HG02610 (cell line): ENCODE measurements around the gene PAM16.

Source experiments
- ATAC-seq: cut with Tn5 transposase; IDR thresholded peaks from one replicate; pipeline ENCODE4 v1.9.1; 2021; ENCODE audit warnings: mild to moderate bottlenecking, moderate library complexity; ENCODE audit not compliant: unreplicated experiment

PAM16 gene

GRCh38 chr16:4384509-4384942 is 33.4 kb upstream of the PAM16 start:
- ATAC-seq = no peak

- no peak for ATAC-seq
Observed at GRCh38 chr16:4383591-4384444, 32.7 kb upstream of the PAM16 start.

- no peak for ATAC-seq
Observed at GRCh38 chr16:4382795-4383357, 31.8 kb upstream of the PAM16 start.

GRCh38 chr16:4381935-4382794 is 31.0 kb upstream of the PAM16 start:
- ATAC-seq = no peak

GRCh38 chr16:4381072-4381934 is 30.2 kb upstream of the PAM16 start:
- no peak for ATAC-seq

- no peak for ATAC-seq
Observed at GRCh38 chr16:4380119-4381063, 29.3 kb upstream of the PAM16 start.

GRCh38 chr16:4378999-4379690 is 28.0 kb upstream of the PAM16 start:
- ATAC-seq = no peak

- no peak for ATAC-seq
Observed at GRCh38 chr16:4378161-4378666, 27.1 kb upstream of the PAM16 start.

GRCh38 chr16:4377573-4378154 is 26.5 kb upstream of the PAM16 start:
- no peak for ATAC-seq

GRCh38 chr16:4376893-4377572 is 25.9 kb upstream of the PAM16 start:
- ATAC-seq = no peak

- ATAC-seq = no peak
Observed at GRCh38 chr16:4376126-4376892, 25.2 kb upstream of the PAM16 start.

- no peak for ATAC-seq
Observed at GRCh38 chr16:4375717-4376116, 24.6 kb upstream of the PAM16 start.

- ATAC-seq = no peak
Observed at GRCh38 chr16:4373909-4374742, 23.0 kb upstream of the PAM16 start.

- ATAC-seq = no peak
Observed at GRCh38 chr16:4373356-4373908, 22.3 kb upstream of the PAM16 start.

GRCh38 chr16:4372578-4373355 is 21.6 kb upstream of the PAM16 start:
- no peak for ATAC-seq
